ENCODE results near the gene SLF2. TPM values are rescaled to one million over a fixed set of nuclear protein-coding genes. Genes with fewer than 3 reads are reported as not detected.

SLF2 gene
- total and polyA plus RNA-seq, 2 of the 13 experiments (the other 11 are each of a cell fraction or from before 2014, with no cell fraction given), result 12.2 to 48.1 TPM

GRCh38 chr10:100896876-100897461 lies 15.8 kb upstream of the SLF2 start (continued):
- no peak for TF ChIP-seq ZKSCAN1 (IDR thresholded peaks at IDR 0.05; ENCODE audit: low read length)
- TF ChIP-seq ZBTB1 (CRISPR knock-in tag; IDR thresholded peaks at IDR 0.05; ENCODE audit: borderline replicate concordance), result no peak
- no peak for TF ChIP-seq GABPB1 (CRISPR knock-in tag; IDR thresholded peaks at IDR 0.05)
- TF ChIP-seq RBFOX2 (IDR thresholded peaks at IDR 0.05; ENCODE audit: low read depth, low read length), result no peak
- TF ChIP-seq TERF1 (CRISPR knock-in tag; IDR thresholded peaks at IDR 0.05), result no peak
- peak; percentile 14; the same call in 1 of the 2 replicates for TF ChIP-seq STAG1 (CRISPR knock-in tag; IDR thresholded peaks at IDR 0.05)
- no peak for TF ChIP-seq RELA (CRISPR knock-in tag; IDR thresholded peaks at IDR 0.05)
- no peak for TF ChIP-seq NFAT5 (CRISPR knock-in tag; IDR thresholded peaks at IDR 0.05)
- TF ChIP-seq ZSCAN31 (CRISPR knock-in tag; IDR thresholded peaks at IDR 0.05; ENCODE audit: low read depth), result no peak
- TF ChIP-seq ERF (CRISPR knock-in tag; IDR thresholded peaks at IDR 0.05), result no peak; the same call in 1 of the 2 replicates
- TF ChIP-seq ONECUT2 (CRISPR knock-in tag; IDR thresholded peaks at IDR 0.05), result no peak
- no peak for TF ChIP-seq ZIK1 (CRISPR knock-in tag; IDR thresholded peaks at IDR 0.05; ENCODE audit: borderline replicate concordance, low read depth)
- TF ChIP-seq CHD4 (IDR thresholded peaks at IDR 0.05; ENCODE audit: borderline replicate concordance, low read length), result peak; percentile 54; the same call in 1 of the 2 replicates
- TF ChIP-seq CREM (IDR thresholded peaks at IDR 0.05), result peak; percentile 47; the same call in 1 of the 2 replicates
- no peak for TF ChIP-seq CREM (CRISPR knock-in tag; IDR thresholded peaks at IDR 0.05)
- no peak for TF ChIP-seq CREB3 (CRISPR knock-in tag; IDR thresholded peaks at IDR 0.05)
- no peak for TF ChIP-seq ZMAT3 (CRISPR knock-in tag; conservative IDR thresholded peaks at IDR 0.05)
- TF ChIP-seq TRAFD1 (CRISPR knock-in tag; IDR thresholded peaks at IDR 0.05; ENCODE audit: borderline replicate concordance), result no peak
- TF ChIP-seq ATF4 (CRISPR knock-in tag; IDR thresholded peaks at IDR 0.05), result 0 out of 4 replicates have a peak, but pooled peaks of 1 of the 2 experiments have one; percentile 11
- no peak for TF ChIP-seq ZNF329 (CRISPR knock-in tag; IDR thresholded peaks at IDR 0.05; ENCODE audit: low read depth)
- TF ChIP-seq JUNB (CRISPR knock-in tag; IDR thresholded peaks at IDR 0.05; ENCODE audit: borderline replicate concordance), result no peak

All from HepG2 (cell line).